CD4-positive, alpha-beta T cell treated with Interleukin-6 for 4 hours (primary cell): ENCODE measurements around the gene SCAI.
"Not testable (repeated sequence)": the region's sequence is repeated elsewhere in the genome, so short reads cannot be mapped to it uniquely, and the experiment has no call there.

Source experiments
- DNase-seq: peaks from one replicate; pipeline ENCODE4 v3.0.0-alpha.2; 2020; ENCODE audit warnings: mixed read lengths

SCAI gene

GRCh38 chr9:125147401-125147951, 4.1 kb upstream of the SCAI start:
- no peak for DNase-seq

- DNase-seq: no peak
Observed at GRCh38 chr9:125146247-125146646, 2.9 kb upstream of the SCAI start.

GRCh38 chr9:125145425-125145824, 2.1 kb upstream of the SCAI start:
- DNase-seq: no peak

- peak; percentile 23 for DNase-seq
Observed at GRCh38 chr9:125142560-125143376, 560 bp downstream of the SCAI start.

- no peak for DNase-seq
Observed at GRCh38 chr9:125141751-125142150, 1.6 kb downstream of the SCAI start.

- no peak for DNase-seq
Observed at GRCh38 chr9:125141251-125141650, 2.1 kb downstream of the SCAI start.

- no peak for DNase-seq
Observed at GRCh38 chr9:125140576-125140975, 2.8 kb downstream of the SCAI start.

GRCh38 chr9:125137200-125137599, 6.1 kb downstream of the SCAI start:
- DNase-seq: no peak

- no peak for DNase-seq
Observed at GRCh38 chr9:125134976-125135375, 8.4 kb downstream of the SCAI start.

GRCh38 chr9:125133403-125134329, 9.7 kb downstream of the SCAI start:
- DNase-seq: no peak

GRCh38 chr9:125131778-125132177, 11.6 kb downstream of the SCAI start:
- DNase-seq: no peak

- peak; percentile 87 for DNase-seq
Observed at GRCh38 chr9:125126019-125126746, 17.1 kb downstream of the SCAI start.

GRCh38 chr9:125125523-125125922, 17.8 kb downstream of the SCAI start:
- no peak for DNase-seq

GRCh38 chr9:125121146-125121545, 22.2 kb downstream of the SCAI start:
- no peak for DNase-seq

- peak; percentile 6 for DNase-seq
Observed at GRCh38 chr9:125119643-125120286, 23.6 kb downstream of the SCAI start.

- not testable (repeated sequence) for DNase-seq
Observed at GRCh38 chr9:125118696-125119095, 24.6 kb downstream of the SCAI start.

GRCh38 chr9:125114503-125114902, 28.8 kb downstream of the SCAI start:
- not testable (repeated sequence) for DNase-seq

GRCh38 chr9:125110464-125110863, 32.9 kb downstream of the SCAI start:
- DNase-seq: no peak

GRCh38 chr9:125108541-125108940, 34.8 kb downstream of the SCAI start:
- not testable (repeated sequence) for DNase-seq

- no peak for DNase-seq
Observed at GRCh38 chr9:125106285-125106893, 36.9 kb downstream of the SCAI start.

GRCh38 chr9:125103770-125104460, 39.4 kb downstream of the SCAI start:
- no peak for DNase-seq
